Muscle of back (tissue), 11 donors: Measurements from ENCODE around the gene UVRAG. TPM values are rescaled to one million over a fixed set of nuclear protein-coding genes. Genes with fewer than 3 reads are reported as not detected.

Experiments
- DNase-seq, 3 donors: peaks; one replicate each; pipeline versions ENCODE4 v3.0.0 to v3.0.0-alpha.2; 2013
- polyA plus RNA-seq, 10 donors: library from polyadenylated mRNA; unstranded; fragments of 120-200 nt; gene quantifications; one replicate each; pipeline ENCODE4 v1.2.1, GENCODE V29; 2013; ENCODE audit not compliant: insufficient read length in 10 of 10

UVRAG gene
- polyA plus RNA-seq, 10 donors, result 7.6 to 11.1 (median 9.7) TPM

DNA sequence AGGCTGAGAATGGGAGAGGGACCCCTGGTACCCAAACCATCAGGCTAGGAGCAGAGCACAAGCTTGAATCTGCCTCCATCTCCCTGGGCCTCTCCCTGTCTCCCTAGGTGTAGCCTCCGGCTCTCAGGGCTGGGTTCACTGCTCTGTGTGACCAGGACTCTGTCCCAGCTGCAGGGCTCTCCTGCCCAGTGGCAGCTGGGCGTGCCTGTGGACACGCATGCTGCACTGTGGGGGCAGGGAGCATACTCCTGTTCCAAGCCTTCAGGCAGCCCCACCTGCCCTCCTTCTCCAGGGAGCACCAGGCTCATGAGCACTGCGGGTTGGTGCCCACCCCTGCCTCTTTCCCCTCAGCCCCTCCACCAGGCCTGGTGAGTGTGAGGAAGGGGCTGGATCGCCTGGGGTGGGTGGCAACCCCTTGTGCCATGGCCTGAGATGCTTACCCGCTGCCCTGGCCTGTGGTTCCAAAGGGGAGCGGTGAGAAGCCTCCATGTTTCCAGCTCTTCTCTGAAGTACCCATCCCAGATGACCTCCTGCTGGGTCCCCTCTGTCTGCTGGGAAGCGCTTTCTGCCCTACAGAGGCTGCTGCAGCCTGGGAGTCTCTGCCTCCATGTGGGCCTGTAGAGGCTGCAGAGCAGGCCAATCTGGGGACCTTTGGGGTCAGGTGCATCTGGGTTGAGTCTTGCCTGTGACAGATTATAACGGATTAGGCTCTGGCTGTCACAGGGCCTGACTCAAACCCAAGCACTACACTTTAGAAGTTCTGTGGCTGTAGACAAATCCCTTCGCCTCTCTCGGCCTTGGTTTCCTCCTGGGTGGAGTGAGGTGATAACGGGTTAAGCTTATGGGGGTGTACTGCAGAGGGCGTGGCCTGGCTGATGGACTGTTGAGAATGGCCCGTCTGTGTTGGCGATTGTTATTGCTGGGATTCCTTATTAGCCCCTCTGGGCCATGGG lies 347.6 kb downstream of the UVRAG start:
- DNase-seq, result no peak

DNA sequence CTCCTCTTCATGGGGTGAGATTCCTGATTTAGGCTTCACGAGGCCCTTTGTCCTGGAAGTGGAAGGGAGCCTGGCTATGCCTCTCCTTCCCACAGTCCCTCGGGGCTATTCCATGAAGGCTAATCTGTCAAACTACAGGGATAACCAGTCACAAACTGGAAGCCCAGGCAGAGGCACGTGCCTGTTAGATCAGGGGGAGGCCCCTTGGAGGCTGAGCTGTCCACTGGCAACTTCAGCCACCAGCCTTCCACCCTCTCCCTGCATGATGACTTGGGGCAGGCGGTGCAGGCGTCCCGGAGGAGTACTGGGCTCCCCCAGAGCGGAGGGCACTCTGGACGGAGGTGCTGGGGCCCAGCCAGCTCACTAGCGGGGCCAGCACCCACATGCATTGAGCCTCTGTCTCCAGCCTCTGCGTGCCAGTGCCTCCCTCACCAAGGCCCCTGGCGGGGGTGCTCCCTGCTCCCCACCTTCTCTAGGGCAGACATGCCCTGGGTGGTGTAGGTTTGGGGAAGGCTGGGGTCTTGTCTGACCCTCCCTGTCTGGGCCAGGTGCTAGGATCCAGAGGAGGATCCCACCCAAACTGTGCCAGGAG lies 348.4 kb downstream of the UVRAG start:
- DNase-seq, result no peak

DNA sequence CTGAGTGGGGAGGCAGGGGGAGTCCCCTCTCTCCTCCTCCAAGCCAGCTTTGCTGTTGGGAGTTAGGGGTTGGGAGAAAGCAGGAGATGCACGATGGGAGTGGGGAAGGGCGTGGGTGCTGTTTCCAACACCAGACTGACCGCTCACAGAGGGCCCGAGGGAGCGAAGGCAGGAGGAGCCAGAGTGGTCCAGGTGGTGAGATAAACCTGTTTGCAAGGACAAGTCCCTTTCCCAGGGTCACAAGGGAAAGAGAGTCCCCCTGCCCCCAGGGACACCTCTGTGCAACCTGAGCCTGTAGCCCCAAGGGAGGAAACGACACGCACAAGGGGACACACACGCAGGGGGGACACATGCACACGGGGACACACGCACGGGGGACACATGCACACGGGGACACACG lies 349.1 kb downstream of the UVRAG start:
- no peak for DNase-seq

DNA sequence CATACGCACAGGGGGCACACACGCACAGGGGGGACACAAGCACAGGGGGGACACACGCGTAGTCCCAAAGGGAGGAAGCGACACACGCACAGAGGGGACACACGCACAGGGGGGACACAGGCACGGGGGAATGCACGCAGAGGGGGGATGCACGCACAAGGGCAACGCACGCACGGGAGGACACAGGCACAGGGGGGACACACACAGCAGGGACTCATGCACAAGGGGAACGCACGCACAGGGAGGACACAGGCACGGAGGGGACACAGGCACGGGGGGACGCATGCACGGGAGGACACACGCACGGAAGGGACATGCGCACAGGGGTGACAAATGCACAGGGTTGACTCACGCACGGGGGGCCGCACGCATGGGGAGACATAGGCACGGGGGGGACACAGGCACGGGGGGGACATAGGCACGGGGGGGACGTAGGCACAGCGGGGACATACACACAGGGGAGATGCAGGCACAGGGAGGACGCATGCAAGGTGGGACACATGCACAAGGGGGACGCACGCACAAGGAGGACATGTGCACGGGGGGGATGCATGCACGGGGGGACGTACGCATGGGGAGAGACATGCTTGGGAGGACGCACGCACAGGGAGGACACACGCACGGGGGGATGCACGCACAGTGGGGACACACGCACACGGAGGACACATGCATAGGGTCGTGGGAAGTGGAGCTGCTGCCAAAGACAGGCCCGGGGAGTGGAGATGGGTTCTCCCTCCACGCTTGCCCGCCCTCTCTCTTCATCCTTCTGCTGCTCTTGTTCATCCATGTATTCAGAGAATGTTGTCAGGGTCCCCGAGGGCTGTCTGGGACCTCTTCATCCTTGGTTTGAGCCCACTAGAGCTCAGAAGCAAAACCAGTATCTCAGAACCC lies 350.1 kb downstream of the UVRAG start:
- DNase-seq, result no peak

DNA sequence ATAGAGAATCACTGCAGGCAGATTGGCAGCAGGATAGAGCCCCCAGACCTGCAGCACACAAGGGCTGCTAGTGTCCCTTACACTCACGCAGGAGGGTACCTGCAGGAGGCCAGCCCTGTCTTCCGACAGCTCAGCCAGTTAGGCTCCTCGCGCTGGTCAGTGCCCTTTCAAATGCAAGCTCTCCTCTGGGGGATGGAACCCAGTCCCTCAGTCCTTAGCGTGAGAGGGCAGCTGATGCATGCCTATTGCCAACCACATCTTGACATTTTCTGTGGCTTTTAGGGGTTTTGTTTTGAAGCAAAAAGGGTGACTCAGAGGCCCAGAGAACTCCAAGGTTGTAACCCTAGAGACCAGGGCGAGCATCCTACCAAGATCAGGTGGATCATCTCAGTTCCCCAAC lies 351.3 kb downstream of the UVRAG start:
- DNase-seq, result no peak

DNA sequence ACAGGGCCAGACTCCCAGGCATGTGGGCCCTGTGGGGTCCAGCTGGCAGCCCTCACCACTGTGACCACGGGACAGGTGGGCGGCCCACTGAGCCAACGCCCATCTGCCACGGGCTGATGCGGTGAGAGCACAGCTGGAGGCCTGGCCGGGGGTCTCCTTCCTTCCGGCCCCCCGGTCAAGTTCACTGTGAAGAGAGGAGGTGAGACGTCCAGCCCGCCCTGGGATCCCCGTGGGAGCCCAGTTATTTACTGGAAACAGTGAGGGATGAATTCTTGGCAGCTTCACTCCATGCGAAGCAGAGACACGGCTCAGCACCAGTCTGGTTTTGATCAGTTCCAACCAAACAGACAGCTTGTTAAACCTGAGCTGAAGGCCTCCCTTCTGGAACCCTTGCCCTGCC lies 352.6 kb downstream of the UVRAG start:
- peak in 2 of 3 donors; percentile 61 to 74 for DNase-seq

DNA sequence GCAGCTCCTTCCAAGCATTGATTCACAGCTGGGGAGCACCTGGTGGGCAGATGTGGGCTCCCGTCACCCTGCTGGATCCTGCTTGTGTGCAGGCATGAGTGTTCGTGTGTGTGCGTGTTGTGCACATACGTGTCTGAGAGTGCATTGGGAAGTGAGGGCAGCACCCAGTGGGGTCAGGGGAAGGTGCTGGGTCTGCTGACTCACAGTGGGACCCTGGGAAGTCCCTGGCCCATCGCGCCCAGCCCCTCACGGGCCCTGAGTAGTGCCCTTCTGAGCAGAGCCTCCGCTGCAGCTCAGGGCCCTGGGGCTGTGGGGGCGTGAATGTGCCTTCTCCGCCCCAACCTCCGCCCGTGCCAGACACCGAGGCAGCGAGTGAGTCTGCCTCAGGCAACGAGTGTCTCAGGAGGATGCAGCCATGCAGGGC lies 354.5 kb downstream of the UVRAG start:
- no peak for DNase-seq

DNA sequence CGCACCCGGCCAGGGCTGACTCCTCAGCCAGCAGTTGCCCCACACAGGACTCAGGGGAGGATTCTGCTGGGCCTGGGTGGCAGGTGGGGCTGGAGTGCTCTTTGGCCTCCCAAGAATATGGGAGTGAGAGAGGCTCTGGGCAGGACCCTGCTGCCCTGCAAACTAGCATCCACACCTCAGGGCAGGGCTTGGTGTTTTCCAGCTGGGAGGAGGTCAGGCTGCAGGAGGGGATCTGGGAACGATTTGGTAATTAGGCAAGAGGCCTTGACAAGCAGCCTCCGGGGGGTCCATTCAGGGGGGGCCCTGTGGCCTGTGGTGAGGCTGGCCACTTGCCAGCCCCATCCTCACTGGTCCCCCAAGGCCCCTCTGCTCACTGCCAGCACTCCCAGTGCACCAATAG lies 355.5 kb downstream of the UVRAG start:
- DNase-seq, result no peak

DNA sequence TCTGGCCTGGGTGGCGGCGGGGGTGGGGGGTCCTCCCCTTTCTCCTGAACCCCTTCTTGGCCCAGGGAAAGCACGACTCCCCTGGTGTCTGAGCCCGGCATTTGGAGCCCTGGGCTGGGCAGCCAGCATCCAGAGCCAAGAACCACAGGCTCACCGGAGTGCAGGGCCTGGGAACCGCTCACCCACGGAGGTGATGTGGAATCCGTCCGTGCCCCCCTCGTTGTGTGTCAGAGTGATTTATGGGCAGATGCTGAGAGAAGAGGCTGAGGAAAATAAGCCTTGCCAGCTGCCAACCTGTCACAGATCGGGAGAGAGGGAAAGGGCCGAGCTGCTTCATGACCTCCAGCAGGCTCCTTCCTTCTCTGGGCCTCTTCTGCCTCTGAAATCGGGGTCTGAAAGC lies 357.6 kb downstream of the UVRAG start:
- no peak for DNase-seq

DNA sequence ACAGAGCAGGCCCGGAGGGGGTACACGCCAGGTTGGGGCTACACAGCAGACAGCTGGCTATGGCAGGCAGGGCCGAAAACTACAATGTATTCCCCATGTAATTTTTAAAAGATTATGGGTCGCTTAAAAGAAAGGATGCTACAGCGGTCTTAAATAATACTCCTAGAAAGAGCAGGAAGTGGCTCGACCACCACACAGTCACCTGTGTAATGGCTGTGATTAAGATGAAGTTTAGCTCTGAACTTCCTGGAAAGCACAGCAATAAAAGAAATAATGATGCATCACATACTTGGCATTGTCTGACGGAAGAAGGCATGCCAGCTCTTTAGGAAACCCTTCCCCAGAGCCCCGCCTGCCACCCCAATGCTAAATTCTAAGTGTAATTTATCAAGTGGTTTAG lies 358.7 kb downstream of the UVRAG start:
- no peak for DNase-seq

DNA sequence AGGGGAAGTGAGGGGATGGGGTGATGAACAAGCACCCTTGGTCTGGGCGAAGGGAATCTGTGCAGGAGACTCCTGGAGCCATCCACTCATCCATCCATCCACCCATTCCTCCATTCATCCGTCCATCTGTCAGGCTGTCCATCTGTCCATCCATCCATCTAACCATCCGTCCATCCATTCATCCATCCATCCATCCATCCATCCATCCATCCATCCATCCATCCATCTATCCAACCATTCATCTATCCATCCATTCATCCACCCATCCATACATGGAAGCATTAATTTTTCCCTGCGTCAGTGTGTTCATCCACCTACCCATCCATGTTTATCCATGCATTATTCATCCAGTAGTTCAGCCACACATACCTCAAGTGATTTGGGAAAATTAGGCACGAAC lies 359.3 kb downstream of the UVRAG start:
- no peak for DNase-seq

DNA sequence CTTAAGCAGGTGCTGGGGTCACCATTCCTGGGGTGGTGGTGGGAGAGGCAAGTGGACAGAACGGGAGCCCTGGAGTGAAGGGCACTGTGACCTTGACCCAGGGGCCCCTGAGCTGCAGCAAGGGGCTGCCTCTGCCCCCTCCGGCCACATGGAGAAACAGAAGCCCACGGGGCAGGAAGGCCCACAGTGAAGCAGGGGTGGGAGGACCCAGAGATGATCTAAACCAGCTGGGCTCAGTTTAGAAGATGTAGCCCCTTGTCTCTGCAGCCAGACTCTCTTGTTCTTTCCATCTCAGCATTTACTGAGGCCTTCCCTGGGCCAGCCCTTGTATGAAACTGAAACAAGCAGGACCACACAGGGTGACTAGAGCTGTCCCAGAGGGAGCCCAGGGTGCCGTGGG lies 360.8 kb downstream of the UVRAG start:
- no peak for DNase-seq

DNA sequence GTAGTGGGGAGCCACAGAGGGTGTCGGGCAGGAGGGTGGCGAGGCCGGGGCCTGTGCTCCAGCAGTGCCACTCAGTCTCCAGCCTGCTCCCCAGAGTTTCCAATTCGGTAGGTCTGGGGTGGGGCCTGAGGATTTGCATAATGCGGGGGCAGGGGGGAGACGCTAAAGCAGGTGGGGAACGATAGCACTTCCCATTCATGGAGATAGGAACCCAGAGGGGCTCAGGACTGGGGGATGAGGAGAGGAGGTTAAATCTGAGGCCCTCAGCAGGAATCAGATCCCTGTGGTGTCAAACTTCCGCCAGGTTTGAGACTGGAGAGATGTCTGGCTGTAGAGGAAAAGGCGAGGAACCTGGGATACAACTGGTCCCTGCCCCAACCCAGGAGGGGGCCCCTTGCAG lies 361.5 kb downstream of the UVRAG start:
- no peak for DNase-seq

DNA sequence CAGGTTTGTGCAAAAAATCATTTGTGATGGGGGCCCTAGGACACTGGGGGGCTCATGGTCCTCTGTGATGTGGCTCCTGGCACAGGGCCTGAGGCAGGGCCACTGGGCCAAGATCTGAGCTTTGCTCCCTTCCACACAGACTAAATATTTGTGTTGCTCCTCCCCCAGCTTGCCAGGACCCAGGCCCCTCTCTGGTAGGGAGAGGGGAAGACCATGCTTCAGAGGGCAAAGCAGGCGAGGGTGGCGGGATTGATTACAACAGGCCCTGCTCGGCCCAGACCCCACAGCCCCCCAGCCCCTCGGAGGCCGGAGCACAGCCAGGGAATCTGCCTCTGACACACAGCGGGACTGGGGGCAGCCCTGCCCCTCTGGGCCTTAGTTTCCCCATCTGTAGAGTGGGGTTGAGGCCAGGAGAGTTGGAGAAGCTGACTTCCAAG lies 362.3 kb downstream of the UVRAG start:
- no peak for DNase-seq

DNA sequence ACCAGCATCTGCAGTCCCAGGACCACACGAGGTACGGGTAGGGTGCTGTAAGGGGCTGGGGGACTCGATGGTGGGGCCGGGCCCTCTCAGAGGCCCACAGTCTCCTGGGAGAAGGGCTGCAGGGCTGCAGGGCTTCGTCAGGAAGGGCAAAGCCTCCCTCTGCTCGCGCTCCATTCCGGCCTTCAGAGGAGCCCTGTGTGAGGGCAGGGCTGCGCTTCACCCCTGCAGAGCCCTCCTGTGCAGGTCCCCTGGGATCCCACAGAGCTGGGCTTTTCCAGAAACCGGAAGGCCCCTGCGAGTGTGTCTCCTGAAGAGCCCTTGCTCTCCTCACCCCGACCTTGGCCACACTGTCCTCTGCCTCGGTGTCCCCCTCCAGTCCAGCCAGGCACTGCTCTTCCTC lies 364.1 kb downstream of the UVRAG start:
- no peak for DNase-seq

DNA sequence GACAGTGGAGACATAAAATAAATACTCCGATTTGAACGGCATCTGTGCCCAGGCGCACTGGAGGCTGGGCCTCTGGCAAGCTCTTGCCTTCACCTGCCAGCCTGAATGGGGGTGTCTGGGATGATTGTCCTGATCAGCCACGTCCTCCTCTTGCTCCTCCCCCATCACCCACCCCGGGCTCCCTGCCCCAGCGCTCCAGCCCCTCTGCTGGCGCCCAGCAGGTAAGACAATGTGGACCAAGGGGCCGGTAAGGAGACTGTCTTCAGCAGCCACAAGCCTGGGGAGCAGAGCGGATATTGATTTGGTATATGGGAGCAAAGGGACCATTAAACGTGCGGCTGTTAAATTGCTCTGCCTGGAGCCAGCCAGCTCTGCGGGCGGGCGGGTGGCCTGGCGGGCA lies 366.4 kb downstream of the UVRAG start:
- no peak for DNase-seq

DNA sequence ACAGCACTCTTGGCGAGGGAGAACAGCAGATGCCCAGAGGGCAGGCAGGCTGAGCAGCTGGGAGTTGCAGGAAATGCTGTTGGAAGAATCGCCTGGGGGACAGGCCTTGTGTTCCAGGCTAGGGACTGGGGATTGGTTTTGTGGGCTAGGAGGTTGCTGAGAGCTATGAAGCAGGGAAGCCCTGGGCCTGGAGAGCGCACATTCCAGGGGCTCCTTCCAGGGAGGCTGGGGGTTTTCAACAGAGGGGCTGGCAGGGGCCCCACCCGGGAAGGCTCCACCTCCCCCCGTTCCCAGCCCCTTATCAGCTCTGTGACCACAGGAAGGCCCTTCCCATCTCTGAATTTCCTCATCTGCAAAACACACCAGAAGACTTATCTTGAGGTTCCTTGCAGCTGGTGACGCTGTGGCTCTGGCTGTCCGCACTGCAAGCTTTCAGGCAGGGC lies 369.6 kb downstream of the UVRAG start:
- no peak for DNase-seq

DNA sequence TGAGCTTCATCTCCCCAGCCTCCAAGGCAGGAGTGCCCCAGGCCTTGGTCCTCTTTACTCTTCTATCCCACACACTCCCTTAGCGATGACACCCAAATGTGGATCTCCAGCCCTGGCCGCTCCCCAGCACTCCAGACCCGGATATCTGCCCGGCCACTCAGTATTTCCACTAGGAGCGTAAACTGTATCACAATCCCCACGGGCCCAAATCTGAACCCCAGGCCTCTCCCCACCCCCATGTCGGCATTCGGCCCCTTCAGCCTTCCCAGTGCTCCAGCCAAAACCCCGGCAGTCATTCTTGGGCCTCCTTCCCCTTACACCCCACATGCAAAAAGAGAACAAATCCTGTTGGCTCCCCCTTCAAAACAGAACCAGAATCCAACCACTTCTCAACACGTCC lies 370.5 kb downstream of the UVRAG start:
- DNase-seq, result no peak

DNA sequence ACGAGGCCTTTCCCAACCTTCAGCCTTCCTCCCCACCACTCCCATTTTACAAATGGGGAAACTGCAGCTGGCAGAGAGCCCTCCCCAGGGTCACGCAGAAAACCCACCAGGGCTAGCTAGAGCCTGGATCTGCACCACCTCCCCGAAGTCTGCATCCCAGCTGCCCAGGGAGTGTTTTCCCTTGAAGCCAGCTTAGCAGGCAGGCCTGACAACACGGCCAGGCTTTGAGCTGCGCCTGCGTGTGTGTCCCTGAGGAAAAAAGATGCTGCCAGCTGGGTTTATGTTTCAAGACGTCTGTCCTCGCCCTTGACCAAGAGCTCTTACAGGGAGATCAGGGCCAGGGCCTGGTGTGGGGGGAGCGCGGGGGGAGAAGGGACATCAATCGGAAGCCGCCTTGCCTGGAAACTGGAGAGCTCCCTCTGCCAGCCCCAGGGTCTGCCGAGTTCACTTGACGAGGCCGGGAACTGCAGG lies 371.0 kb downstream of the UVRAG start:
- peak; percentile 71 to 87 (median 75) for DNase-seq

DNA sequence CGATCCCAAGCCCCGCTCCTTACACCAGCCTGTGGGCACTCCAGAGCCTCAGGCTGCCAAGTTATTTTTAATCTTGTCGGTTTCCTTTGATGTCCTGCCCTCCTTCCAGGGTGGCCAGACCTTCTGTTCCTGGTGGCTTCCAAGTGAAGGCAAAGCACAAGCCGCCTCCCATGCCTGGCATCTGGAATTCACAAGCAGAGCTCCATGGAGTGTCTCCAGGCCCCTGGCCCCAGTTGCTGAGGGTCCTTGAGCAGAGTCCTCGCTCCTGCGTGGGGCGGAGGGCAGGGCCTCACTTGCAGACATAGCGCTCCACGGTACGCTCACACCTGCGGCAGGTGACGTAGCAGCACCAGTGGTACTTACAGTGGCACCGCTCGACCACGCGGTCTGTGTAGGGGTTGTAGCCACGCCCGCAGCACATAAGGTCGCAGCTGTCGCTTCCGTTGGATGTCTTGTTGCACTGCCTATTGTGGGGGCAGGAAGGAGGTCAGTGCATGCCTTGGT lies 371.8 kb downstream of the UVRAG start:
- peak in 2 of 3 donors; percentile 23 to 41 for DNase-seq

DNA sequence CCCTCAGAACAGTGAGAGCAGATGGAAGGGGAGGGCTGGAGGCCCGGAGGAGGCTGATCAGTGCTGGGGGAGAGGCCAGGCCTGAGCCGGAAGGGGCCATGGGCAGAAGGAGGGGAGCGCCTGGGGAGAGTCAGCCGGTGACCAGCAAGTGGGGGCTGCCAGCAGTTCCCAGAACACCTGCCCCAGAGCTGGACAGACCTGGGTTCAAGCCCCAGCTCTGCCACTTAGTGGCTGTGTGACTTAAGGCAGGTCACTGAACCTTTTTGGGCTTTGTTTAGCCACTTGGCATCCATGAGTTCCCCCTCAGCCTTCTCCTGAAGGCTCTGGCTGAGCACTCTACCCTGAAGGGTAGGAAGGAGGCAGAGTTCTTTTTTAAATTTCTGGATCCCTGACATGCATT lies 373.9 kb downstream of the UVRAG start:
- no peak for DNase-seq

DNA sequence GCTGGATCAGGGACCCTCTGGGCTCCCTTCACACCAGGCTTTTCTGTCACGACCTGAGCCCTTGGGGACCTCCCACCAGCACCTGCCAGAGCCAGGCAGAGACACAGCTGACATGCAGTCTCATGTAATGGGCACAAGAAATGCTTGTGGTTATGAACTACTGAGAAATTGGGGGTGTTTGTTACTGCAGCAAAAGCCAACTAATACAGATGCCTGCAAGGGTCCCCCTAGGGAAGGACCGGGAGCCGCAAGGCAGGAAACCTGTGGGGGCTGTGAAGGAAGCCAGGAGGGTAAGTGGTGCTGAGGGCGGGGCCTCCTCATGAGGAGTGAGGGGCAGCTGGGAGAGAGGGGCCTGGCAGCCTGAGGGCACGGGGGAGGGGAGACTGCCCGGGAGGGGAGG lies 374.7 kb downstream of the UVRAG start:
- no peak for DNase-seq
